OCI-LY3 (cell line): ENCODE measurements around the gene MON2.

ENCODE experiments used
- CTCF ChIP-seq: fragments of 200-600, 300-600 bp; sonication (generic); IDR thresholded peaks from 2 replicates; pipeline ENCODE4 v1.5.1; 2014; ENCODE audit warnings: antibody characterized with exemption, low read length, low read depth
- EZH2phosphoT487 ChIP-seq: fragments of 200-600 bp; shearing (Covaris generic); IDR thresholded peaks from 2 replicates; pipeline ENCODE4 v1.6.1; 2018; ENCODE audit warnings: antibody characterized with exemption, mixed run types, low read depth

GRCh38 chr12:62517887-62518286, 51.3 kb downstream of the MON2 start:
- TF ChIP-seq CTCF (no peak), EZH2phosphoT487 (no peak)
